Endothelial cell of umbilical vein (primary cell): ENCODE results near the gene IFI44L.

ENCODE experiments used
- GATA2 ChIP-seq: IDR thresholded peaks from 2 replicates; pipeline ENCODE4 v1.7.0; 2011; ENCODE audit warnings: low read depth, mild to moderate bottlenecking, moderate library complexity, mixed read lengths, low read length; ENCODE audit not compliant: insufficient read length, insufficient read depth
- POLR2A ChIP-seq: IDR thresholded peaks from 2 replicates; pipeline ENCODE4 v1.6.1; 2012; ENCODE audit warnings: low read depth, mild to moderate bottlenecking, control low read depth, low read length
- TF ChIP-seq, protein P1 (sequence below), 2 donors: IDR thresholded peaks; 1 replicate in 1 of 2; 2 replicates in 1 of 2; pipeline ENCODE4 v1.5.1; 2011; ENCODE audit warnings: low read length in 2 of 2, mild to moderate bottlenecking in 2 of 2, moderate library complexity in 2 of 2, control low read depth in 1 of 2, inconsistent platforms in 1 of 2, low read depth in 1 of 2; ENCODE audit not compliant: insufficient read depth in 1 of 2; ENCODE audit errors: extremely low read depth in 1 of 2

DNA sequence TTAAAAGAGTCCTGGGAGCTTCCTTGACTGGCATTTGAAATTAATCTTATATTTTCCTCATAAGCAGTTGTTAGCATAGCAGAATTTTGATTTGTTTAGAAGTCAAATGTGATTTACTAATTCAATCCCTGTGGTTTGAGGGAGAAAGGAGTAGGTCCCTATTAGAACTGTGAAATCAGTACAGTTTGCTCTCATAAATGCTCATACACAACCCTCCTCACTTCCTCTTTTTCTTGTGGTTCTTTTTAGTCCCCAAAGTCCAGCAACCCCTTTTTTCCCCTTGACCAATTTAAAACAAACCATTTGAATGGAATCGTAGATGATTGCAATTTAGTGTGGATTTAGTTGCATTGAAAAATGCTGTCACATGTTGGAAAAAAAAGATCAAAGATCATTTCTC is 20.2 kb downstream of the IFI44L start:
- TF ChIP-seq, protein P1, sequence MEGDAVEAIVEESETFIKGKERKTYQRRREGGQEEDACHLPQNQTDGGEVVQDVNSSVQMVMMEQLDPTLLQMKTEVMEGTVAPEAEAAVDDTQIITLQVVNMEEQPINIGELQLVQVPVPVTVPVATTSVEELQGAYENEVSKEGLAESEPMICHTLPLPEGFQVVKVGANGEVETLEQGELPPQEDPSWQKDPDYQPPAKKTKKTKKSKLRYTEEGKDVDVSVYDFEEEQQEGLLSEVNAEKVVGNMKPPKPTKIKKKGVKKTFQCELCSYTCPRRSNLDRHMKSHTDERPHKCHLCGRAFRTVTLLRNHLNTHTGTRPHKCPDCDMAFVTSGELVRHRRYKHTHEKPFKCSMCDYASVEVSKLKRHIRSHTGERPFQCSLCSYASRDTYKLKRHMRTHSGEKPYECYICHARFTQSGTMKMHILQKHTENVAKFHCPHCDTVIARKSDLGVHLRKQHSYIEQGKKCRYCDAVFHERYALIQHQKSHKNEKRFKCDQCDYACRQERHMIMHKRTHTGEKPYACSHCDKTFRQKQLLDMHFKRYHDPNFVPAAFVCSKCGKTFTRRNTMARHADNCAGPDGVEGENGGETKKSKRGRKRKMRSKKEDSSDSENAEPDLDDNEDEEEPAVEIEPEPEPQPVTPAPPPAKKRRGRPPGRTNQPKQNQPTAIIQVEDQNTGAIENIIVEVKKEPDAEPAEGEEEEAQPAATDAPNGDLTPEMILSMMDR (IDR thresholded peaks at IDR 0.05; ENCODE audit: extremely low read depth in 1 of 2, insufficient read depth in 1 of 2, low read depth in 1 of 2, low read length in 2 of 2) = no peak
- TF ChIP-seq GATA2 (no peak), POLR2A (no peak)
